GM18907 (cell line): ENCODE measurements around the gene DMRTB1.

Source experiments
- ATAC-seq: cut with Tn5 transposase; IDR thresholded peaks from one replicate; pipeline ENCODE4 v1.9.1; 2021; ENCODE audit warnings: mild to moderate bottlenecking, moderate library complexity; ENCODE audit not compliant: unreplicated experiment

The DMRTB1 gene

DNA sequence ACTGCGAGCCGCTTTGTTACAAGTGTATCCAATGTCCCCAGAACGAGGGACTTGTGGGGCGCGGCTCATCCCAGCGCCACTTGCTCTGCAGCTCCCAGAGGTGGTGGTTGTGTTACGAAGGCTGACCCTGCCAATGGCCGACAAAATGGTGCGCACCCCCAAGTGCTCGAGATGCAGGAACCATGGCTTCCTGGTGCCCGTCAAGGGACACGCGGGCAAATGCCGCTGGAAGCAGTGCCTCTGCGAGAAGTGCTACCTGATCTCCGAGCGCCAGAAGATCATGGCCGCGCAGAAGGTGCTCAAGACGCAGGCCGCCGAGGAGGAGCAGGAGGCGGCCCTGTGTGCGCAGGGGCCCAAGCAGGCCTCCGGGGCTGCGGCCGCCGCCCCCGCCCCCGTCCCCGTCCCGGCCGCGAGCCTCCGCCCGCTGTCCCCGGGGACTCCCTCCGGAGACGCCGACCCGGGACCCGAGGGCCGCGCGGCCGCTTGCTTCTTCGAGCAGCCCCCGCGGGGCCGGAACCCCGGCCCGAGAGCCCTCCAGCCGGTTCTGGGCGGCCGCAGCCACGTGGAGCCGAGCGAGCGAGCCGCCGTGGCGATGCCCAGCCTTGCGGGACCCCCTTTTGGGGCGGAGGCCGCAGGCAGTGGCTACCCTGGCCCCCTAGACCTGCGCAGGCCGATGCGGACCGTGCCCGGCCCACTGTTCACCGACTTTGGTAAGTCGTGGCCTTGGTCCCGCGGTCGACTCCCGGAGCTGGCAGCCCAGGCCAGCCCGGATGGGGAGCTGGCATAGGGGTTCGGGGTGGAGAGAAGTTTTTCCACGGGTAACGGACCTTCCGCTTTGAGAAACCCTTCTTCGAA lies at the start of gene DMRTB1:
TSS of gene DMRTB1 (plus strand) at position 79 of the 855 bp plus-strand sequence. CDS start at position 134, 55 bp downstream.
- no peak for ATAC-seq

DNA sequence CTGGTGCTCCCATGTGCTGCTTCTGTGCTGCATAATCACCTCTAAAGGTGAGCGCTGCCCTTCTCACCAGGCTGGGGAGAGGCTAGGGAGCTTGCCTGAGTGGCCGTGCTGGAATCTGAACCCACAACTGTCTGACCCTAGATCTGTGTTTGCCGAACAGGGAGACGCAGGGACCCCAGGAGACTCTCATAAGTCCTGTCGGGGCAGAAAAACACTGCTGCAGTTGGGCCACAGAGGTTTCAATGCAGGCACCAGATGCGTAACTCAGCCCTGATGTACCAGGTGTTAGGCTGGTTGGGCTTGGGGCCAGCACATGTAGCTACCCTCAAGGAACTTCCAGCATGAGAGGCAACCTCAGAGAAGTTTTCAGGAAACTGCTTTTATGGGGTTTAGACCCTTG lies 49.5 kb upstream of the DMRTB1 start:
- ATAC-seq, result no peak

DNA sequence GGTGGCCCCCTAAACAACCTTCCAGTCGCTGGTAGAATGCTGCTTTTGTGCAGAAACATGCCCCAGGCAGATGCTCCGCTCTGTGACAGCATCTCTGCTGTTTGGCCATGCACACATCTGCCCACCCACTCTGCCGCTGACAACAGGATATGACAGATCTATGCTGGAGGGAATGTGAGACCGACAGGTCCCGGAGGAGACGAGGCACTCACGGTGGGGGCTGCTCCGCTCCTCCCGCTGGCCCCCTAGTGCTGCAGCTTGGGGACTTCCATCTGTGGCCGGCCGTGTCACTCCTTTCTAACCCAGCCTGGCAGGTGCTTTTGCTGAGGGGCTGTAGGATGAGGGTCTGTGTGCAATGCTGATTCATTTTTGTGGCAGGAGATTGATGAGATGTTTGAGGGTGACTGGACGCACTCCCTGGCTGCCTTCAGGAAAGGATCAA lies 49.1 kb upstream of the DMRTB1 start:
- ATAC-seq, result no peak

DNA sequence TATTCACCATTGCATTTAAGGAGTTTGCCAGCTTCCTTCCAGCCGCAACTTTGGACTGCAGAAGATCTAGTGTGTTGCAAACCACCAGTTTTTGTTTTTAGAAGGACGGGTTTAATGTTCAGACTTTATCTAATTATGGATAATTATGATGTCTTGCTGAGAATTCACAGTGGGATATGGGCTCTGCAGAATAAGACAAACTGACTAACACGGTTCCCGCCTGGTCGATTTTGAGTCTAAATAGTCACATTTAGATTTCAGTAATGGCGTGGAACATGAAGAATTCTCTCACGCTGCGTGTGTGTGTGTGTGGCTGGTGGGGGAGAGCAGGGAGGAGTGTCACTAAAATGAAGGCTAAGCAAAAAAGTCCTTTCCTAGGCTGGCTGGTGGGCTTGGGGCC lies 48.5 kb upstream of the DMRTB1 start:
- no peak for ATAC-seq

DNA sequence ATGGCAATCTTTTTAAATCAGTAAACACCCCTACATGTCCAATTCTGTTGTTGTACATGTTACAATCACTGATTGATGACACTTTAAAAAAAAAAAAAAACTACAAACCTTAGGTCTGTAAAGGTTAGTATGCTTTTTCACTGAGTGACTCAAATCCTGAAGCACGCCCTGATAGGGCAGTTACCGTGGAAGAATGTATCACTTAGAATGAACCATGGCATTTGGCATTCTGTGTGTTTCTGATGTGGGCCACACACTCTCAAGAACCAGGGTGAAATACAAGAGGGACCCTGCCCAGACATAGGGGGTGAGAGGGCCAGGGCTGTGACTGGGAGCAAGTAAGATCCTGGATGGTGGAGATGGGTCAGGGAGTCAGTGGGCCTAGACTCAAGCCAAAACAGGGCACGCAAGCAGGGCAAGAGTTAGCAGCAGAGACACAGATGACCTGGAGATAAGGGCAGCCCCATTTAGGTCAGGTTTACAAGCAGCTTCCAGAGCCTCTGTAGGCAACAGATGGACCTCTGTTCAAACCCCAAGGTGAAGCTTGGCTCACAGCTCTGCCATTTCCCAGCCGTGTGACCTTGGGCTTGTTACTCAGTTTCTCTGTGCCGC lies 47.6 kb upstream of the DMRTB1 start:
- ATAC-seq, result no peak

DNA sequence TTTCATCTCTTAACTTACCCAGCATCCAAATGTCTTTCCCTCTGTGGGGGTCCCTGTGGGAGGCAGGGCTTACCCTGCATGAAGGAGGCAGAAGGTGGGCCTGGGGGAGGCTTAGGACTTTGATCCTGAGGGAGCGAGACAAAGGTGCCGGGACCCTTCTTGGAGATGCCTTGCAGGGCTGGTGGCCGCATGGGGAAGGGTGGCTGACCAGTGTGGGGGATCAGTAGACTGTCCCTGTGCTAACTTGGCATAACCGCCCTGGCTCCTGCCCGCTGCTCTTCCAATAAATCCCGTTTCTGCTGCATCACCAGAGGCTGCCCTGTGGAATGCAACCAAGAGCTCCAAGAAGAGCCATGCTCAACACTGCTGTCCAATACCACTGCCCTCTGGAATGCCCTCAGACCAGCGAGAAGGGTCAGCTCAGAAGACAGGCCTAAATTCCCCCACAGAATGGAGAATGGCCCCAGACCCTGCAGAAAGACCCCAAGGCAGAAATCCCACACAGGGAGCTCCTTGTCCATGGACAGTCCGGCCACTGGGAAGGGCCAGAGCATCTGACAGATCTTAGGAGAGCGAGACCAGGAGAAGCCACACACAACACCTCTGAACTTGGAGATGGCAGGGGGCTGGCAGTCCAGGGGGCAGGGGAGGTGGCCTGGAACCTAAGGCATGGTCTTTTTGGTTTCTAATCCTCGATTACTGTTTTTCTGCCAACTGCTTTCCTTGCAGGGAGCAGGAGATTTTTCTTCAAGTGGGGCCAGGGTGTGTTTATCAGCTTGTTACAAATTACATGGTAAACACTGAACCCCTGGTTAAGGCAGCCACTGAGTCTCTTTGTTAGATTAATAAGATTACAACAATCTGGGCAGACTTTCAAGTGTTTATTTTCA lies 46.7 kb upstream of the DMRTB1 start:
- ATAC-seq, result no peak

DNA sequence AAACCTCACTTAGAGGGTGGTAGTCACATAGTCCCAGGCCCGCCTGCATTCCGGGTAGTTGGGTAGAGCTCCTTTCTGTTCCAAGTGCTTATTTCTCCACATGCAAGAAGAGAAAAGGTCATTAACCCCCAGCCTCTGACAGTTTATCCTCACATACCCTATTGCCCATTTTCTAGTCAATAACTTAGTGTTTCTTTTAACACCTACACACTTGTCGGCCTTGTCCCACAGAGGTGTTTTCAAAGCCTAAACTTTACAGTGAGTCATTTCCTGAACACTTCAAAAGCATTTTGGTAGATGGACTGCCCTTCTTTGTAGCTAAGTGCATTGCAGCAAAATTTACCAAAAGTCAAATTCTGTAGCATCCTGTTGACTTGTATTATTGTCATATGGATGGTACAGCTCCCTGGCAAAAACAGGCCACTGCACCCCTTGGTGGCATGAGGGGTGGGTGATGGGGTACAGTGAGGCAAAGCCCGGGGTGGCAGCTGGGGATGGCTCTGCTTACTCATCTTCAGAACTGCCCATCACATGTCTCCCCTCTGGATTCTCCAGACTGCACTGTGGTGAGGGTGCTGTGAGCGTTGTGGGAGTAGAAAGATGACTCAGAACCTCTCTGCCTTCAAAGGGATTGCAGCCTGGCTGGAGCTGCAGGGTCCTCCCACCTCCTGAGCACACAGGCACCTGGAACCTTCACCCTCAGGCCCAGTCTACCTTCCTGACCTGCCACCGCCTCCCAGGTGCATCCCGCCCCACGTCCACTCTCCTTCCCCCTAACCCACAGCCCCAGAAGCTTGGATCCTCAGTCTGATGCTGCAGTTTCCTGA lies 45.8 kb upstream of the DMRTB1 start:
- no peak for ATAC-seq

DNA sequence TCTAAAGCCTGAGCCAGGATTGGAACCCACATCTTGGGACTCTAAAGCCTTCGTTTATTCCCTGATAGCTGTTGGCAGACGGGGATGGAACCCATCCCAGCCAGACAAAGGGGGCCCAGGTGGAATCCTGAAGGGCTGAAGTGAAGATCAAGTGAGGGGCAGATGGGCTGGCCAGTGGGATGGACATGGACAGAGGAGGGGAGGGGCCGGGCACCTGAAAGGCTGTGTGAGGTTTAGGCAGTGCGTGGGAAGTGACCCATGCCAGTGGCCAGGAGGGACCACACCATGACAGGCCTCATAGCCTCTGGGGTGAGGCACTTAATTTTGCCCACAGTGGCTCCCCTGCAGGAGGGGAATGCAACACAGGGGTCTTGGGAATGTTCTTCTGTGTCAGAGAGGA lies 44.6 kb upstream of the DMRTB1 start:
- no peak for ATAC-seq

DNA sequence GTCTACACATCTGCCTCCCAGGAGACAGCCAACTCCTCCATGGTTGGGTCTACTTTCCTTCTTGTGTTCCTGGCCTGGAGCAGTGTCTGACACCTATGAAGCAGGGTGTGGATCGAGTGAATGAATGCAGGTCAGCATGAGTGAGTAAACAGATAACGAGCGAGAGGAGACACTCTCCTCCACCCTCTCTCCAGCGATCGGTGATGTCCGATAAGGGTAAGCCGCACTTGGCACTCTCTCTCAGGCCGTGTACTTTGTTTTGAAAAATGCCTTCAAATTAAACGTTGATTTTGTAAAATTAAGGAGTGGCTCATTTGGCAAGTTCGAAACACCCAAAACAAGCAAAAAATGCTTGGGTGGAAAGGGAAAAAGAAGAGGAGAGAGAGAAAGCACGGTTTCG lies 43.8 kb upstream of the DMRTB1 start:
- no peak for ATAC-seq

DNA sequence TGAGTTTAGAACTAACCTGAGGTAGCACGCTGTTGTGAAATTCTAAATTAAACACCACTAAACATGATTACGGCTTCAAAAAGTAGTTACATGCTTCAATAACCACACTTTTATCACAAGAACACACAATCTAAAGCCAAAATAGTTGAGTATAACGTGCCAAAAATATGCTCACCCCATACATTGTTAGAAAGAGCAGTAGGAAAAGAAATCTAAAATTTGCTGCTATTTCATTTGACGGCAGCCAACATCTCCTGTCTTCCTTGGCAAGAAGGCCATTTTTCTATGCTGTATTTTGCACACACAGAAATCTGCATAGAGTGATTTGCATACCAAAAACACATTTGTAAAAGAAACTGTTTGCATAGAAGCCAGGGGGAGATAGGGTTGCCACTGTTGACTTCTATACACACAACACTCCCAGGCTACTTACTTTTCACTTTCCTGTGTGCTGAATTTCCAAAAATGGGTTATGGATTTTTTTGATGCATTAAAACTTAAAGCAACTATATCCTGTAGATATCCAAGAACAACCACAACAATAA lies 42.9 kb upstream of the DMRTB1 start:
- no peak for ATAC-seq

DNA sequence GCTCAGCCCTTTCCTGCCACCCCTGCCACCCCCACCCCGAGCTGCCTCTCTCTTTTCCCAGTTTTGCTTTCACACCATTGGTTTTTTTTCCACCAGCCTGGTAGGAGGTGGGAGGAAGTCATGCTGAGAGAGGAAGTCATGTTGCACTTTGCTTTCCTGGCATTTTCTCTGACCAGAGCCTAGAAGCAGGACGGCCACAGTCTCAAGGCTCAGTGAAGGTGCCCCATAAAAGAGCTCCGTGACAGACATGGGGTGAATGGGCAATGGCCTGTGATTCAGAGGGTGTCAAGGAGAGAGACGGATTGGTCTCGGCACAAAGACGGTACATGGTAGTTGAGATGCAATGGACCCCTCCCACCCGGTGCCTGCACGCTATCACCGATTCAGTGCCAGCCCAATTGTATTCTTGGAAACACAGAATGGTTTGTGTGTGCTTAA lies 42.1 kb upstream of the DMRTB1 start:
- ATAC-seq, result no peak

DNA sequence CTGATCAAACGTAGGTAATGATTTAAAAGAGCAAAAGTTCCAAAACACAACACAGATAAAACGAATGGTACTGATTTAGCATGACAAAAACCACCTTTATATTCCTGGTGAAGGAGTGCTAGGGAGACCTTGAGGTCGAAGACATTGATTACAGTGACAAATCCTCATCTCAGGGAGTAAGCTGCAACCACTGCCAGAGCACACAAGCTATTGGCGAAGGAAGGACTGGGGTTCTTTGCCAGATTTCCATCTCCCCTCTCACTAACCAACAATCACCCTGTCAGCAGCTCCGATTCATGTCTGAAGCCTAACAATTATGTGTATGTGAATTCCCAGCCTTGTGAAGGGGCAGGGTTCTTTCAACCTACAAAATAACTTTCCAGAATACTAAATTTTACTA lies 40.2 kb upstream of the DMRTB1 start:
- ATAC-seq, result no peak

DNA sequence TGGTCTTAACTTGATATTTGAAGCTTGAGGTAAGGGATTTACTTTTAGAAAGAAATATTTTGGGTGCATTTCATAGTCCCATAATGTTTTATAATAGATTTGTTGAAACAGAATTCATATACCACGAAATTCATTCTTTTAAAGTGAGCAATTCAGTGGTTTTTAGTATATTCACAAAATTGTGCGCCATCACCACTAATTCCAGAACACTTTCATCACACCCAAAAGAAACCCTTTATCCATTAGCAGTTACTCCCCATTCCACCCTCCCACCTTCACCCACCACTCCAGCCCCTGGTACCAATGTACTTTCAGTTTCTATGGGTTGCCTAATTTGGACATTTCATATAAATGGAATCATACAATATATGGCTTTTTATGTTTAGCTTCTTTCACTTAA lies 38.9 kb upstream of the DMRTB1 start:
- ATAC-seq, result no peak

DNA sequence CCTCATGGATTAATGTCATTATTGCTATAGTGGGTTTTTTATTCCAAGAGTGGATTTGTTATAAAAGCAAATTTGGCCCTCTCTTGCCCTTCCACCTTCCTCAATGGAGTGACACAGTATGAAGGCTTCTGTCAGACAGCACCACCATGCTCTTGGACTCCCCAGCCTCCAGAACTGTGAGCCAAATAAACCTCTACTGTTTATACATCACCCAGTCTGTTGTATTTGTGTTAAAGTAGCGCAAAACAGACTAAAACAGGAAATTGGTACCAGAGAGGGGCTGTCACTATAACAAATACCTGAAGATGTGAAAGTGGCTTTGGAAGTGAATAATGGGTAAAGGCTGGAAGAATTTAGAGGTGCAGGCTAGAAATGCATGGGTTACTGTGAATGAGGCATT lies 38.0 kb upstream of the DMRTB1 start:
- no peak for ATAC-seq

DNA sequence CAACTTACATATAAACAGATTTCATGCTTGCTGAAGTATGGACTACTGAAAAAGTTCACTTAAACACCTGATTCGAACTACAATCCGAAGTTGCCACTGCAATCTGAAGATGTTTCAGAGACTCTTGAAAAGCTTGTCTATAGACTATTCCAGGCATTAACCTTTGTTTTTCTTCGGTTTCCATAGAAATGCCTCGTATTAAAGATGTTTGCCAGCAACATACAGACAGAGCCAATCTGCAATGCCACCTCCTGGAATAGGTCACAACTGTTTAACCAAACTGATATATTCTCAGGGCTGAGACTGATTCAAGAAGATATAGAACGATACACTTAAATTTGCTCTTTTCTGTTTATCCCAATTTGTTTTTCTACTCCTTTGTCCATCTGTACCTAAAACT lies 28.9 kb upstream of the DMRTB1 start:
- no peak for ATAC-seq

DNA sequence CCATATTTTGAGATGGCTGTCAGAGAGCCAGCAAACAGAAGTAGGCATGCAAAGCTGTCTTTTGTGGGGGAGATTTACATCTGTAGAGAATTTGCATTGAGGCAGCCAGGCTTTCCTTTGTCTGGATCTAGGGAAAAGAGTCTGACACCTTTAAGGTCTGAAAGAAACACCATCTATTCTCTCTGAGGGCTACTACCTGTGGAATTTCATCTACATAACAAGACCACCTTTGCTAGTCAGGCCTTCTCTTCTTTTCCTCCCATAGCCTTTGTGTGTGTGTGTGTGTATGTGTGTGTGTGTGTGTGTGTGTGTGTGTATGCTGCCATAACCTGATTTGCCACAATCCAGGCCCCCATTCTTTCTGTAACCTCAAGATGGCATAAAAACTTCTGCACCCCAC lies 28.4 kb upstream of the DMRTB1 start:
- no peak for ATAC-seq

DNA sequence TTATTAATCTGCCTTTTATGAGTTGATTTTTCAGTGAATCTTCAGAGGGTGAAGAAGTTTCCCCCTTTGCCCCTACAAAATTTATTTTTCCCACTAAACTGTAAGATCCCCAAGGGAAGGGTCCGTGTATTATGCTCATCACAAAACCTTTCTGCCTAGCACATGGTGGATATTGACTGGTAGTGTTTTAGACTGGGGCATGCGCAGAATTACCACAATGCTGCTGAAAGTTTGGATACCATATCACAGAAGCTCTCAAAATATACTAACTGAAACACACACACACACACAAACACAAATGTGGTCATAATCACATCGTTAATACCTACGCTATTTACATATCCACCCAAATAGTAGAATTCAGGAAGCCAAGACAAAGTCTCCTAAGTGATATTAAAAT lies 28.0 kb upstream of the DMRTB1 start:
- no peak for ATAC-seq

DNA sequence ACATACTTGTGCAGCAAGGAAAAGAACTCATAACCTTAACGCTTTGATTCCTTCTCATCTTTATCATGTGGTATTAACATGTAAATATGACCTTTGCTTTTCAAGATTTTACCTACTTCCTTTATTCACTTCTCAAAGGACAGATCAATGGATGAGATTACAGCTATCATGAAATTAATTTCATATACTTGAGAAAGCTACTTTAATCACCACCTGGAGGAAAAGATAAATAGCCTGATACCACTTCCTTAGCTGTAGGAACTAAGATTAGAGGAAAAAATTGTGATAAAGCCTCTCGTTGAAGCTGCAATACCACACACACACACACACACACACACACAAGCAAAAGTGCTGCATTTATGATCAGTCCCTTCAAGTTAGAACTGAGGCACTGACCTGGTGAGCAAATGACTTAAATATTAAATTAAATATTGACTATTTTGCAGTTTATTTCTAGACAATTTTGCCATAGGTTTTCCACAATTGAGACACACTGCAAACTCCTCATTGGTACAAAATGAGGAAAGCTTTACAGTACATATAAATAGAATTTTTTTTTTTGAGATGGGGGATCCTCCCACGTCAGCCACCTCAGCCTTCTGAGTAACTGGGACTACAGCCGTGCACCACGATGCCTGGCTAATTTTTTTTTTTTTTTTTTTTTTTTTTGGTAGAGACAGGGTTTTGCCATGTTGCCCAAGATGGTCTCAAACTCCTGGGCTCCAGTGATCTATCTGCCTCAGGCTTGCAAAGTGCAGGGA lies 27.2 kb upstream of the DMRTB1 start:
- ATAC-seq, result no peak

DNA sequence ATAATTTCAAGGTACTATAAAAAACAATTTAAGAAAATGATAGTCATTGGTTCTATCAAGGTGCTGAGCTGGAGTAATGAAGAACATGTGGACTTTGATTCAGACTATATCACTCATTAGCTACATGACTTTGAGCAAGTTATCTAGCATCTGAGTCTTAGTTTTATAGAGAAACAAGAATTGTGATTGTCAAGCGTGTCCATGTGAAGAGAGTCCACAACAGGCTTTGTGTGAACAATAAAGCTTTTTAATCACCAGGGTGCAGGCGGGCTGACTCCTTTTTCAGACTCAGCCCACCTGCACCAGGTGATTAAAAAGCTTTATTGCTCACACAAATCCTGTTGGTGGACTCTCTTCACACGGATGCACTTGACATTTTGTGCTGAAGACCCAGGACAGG lies 26.6 kb upstream of the DMRTB1 start:
- no peak for ATAC-seq
